GM19043 (cell line): ENCODE measurements around the gene NFIA.
"Not testable (repeated sequence)": the region's sequence is repeated elsewhere in the genome, so short reads cannot be mapped to it uniquely, and the experiment has no call there.

Source experiments
- ATAC-seq: cut with Tn5 transposase; IDR thresholded peaks from one replicate; pipeline ENCODE4 v1.9.1; 2021; ENCODE audit warnings: low read depth; ENCODE audit not compliant: unreplicated experiment

The NFIA gene

DNA sequence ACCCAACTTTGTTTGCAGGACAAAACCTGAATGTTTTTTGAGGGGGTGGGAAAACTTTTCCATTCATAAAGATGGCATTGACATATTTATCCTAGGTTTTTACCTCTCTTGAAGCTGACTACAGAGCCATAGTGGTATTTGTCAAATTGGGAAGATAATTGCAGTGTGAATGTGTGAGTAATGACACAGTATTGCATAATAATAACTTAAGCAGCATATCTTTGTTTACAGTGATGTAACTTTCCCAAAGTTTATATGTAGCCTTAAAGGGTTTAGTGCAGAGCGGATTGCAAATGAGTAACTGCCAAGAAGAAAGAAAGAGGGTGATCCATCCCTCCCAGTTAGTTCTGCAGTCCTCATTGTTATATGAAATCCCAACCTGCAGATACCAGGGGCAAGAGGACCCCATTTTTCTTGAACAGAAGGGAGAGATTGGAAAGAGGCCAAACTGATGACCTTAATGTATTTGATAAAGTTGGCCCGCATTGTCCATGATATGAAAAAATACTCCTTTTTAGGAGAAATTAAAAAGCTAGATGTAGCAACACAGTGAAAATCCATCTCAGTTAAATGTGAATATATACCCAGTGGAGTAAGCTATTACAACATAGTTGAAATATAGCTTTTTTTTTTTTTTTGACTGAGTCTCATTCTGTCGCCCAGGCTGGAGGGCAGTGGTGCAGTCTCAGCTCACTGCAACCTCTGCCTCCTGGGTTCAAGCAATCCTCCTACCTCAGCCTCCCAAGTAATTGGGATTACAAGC is 23.7 kb upstream of the NFIA start:
- ATAC-seq = no peak

- ATAC-seq = not testable (repeated sequence)
These were observed 20.8 kb upstream of the NFIA start for GRCh38 chr1:61061601-61062000.

- ATAC-seq = no peak
These were observed 17.7 kb upstream of the NFIA start for GRCh38 chr1:61064673-61065072.

DNA sequence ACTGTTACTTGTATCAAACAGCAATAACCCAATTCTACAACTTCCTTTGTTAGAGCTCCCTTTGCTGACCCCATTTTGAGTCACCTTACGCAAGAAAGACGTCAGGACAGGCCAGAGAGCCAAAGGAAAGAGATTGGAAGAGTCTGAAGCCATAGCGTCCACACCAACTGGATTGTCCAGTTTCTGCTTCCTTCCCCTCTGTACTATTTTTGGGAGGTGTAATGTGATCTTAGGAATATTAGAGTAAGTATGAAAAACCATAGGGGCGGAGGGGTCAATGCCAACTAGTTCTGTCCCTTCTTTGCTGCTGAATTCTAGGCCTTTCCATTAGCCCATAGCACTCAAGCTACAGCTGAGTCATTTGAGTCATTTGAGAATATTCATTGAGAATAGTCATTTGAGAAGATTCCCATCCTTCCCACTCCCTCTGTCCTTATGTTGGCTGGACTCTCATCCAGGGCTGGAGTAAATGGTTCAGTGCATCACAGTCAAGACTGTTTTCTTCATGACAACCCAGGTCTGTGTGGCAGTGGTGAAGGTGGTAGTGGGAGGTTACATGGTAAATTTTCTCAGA is 14.8 kb upstream of the NFIA start:
- ATAC-seq = no peak

- ATAC-seq = no peak
These were observed 12.3 kb upstream of the NFIA start for GRCh38 chr1:61070054-61070453.

DNA sequence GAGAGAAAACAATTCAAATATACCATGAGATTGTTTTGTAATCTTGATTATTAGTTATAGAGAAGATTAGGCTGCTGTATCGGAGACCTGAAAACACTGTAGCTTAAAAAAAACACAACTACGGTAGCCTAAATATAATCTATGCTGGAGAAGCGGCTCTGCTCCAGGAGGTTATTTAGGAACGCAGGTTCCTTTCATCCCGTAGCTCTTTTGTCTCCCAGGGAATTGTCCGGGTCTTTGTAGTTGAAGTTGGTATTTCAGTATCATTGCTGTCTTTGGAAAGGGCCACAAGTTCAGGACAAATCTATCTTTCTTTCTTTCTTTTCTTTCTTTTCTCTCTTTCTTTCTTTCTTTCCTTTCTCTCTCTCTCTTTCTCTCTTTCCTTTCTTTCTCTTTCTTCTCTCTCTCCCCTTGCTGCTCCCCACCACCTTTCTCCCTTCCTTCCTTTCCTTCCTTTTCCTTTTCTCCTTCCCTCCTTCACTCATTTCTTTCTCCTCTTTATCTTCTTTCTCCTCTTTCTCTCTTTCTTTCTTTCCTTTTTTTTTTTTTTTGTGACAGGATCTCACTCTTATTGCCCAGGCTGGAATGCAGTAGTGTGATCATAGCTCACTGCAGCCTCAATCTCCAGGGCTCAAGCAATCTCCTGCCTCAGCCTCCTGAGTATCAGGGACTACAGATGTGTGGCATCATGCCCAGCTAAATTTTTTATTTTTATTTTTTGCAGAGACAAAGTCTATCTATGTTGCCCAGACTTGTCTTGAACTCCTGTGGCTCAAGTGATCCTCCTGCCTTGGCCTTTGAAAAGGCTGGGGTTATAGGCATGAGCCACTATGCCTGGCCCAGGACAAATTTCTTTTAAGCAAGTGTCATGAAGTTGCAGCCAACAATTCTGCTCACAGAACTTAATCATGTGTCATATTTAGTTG is 10.9 kb upstream of the NFIA start:
- ATAC-seq = no peak

- ATAC-seq = no peak
These were observed 8.5 kb upstream of the NFIA start for GRCh38 chr1:61073871-61074270.

DNA sequence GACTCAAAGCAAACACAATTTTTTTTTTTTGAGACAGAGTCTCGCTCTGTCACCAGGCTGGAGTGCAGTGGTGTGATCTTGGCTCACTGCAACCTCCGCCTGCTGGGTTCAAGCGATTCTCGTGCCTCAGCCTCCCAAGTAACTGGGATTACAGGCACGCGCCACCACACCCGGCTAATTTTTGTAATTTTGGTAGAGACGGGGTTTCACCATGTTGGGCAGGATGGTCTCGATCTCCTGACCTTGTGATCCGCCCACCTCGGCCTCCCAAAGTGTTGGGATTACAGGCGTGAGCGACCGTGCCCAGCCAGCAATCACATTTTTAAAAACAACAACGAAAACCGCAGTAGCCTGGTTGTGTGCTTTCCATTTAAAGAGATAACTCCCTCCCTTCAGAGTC is 6.5 kb upstream of the NFIA start:
- not testable (repeated sequence) for ATAC-seq

DNA sequence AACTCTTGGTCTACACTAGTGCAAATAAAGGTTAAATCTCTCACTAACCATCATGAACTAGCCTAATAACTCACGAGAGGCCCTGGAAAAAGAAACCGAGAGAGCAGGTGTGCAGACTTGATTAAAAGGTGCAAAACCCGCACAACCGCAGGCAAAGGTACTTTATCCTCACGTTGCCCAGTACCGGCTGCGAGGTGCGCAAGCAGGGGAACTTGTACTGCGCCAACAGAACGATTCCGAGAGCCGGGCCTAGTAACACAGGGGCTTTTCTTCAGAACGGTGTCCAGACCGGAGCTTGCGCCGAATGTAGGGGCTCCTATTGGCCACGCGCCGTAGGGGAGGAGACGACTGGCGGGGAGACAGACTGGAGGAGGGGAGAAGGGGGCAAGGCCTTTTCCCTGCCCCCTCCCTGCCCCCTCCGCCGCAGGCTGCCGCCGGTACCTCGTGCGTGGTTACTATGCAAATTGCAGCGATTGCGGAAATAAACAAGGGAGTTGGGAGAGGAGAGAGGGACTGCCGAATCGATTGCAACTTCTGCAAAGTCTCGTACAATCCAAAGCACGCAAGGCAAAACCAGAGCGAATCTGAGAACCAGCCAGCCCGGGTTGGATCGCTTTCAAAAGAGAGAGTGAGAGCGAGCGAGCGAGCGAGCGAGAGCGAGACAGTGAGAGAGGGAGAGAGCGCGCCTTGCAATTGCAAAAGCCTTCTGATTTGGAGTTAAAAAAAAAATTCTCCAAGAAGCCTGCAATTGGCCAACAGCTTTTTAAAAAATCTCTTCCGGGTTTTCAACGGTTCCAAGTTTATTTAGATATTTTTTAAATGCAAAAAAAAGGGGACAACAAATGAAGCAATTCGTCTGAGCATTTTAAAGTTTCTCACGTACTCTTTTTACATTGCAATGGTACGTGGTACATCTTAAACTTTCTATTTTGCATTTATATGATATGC is 5.4 kb upstream of the NFIA start:
- peak; percentile 72 for ATAC-seq

GRCh38 chr1:61077676-61078541 is 4.5 kb upstream of the NFIA start:
- peak; percentile 49 for ATAC-seq

- ATAC-seq = no peak
These were observed 3.6 kb upstream of the NFIA start for GRCh38 chr1:61078618-61079295.

- ATAC-seq = no peak
These were observed 3.0 kb upstream of the NFIA start for GRCh38 chr1:61079296-61079897.

DNA sequence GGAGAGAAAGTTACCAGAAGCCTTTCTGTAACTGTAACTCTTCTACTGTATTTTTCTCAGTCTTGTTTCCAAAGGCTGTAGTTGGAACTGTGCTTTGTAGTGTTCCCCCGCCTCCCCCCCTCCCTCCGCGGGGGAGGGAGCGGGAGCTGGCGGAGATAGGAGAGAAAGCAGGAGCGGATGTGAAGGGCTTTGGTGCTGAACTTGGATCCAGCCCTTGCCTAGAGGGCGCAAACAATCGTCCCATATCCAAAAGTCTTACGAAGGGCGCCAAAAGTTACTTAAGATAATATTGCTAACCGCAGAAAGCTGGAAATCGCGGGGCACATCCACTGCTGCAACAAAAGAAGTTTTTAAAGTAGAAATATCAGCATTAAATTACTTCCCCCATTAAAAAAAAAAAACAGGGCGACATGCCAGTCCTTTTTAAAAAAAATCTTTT is 2.4 kb upstream of the NFIA start:
- no peak for ATAC-seq

GRCh38 chr1:61080413-61081143 is 1.8 kb upstream of the NFIA start:
- no peak for ATAC-seq

- no peak for ATAC-seq
These were observed 1.1 kb upstream of the NFIA start for GRCh38 chr1:61081144-61081685.

DNA sequence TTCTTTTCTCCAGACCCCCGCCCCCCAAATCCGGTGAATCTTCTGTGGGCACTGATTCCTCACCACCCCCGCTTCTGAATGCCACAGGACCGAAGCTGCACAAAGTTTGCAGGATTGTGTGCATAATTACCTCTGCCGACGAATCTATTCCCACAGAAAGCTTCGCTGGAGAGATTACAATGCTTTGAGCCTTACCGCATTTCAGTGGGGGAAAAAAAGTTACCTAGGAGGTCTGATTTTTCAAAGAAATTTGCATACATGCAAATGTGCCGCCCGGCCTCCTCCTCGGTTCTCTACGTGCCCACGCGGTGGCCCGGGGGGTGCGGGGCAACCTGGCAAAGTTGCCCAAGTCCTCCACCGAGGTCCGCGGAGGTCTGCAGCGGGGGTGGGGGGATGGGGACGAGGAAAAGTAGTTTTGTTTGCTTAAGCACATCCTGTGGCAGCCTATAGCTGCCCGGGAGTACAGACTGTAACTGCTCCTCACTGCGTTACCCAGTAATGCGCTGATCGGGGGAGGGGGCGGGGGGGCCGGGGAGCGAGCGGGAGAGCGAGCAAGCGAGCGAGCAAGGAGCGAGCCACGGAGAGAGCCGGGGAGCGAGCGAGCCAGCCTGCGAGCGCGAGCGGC is 563 bp upstream of the NFIA start:
- ATAC-seq = no peak
